OCI-LY3 (cell line): ENCODE results near the gene GJC2.

ENCODE experiments used
- EZH2phosphoT487 ChIP-seq: fragments of 200-600 bp; shearing (Covaris generic); IDR thresholded peaks from 2 replicates; pipeline ENCODE4 v1.6.1; 2018; ENCODE audit warnings: antibody characterized with exemption, mixed run types, low read depth
- TF ChIP-seq, protein P1 (sequence below): fragments of 200-600, 300-600 bp; sonication (generic); IDR thresholded peaks from 2 replicates; pipeline ENCODE4 v1.5.1; 2014; ENCODE audit warnings: antibody characterized with exemption, low read length, low read depth

DNA sequence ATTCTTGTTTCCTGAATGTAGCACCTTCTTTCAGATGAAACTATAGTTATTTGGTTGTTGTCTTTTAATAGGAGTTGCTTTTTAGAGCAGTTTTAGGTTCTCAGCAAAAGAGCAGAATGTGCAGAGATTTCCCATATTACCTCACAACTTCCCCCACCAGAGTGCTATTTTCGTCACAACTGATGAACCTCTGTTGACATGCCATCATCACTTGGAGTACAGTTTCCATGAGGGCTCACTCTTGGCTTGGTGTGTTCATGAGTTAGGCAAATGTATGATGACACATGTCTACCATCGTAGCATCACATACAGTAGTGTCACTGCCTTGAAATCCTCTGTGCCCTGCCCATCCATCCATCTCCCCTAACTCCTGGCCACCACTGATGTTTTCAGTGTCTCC lies 19.6 kb downstream of the GJC2 start:
- TF ChIP-seq, protein P1, sequence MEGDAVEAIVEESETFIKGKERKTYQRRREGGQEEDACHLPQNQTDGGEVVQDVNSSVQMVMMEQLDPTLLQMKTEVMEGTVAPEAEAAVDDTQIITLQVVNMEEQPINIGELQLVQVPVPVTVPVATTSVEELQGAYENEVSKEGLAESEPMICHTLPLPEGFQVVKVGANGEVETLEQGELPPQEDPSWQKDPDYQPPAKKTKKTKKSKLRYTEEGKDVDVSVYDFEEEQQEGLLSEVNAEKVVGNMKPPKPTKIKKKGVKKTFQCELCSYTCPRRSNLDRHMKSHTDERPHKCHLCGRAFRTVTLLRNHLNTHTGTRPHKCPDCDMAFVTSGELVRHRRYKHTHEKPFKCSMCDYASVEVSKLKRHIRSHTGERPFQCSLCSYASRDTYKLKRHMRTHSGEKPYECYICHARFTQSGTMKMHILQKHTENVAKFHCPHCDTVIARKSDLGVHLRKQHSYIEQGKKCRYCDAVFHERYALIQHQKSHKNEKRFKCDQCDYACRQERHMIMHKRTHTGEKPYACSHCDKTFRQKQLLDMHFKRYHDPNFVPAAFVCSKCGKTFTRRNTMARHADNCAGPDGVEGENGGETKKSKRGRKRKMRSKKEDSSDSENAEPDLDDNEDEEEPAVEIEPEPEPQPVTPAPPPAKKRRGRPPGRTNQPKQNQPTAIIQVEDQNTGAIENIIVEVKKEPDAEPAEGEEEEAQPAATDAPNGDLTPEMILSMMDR = no peak
- no peak for TF ChIP-seq EZH2phosphoT487
